GM18861 (cell line): ENCODE measurements around the gene THPO.

ENCODE experiments used
- ATAC-seq: cut with Tn5 transposase; IDR thresholded peaks from one replicate; pipeline ENCODE4 v1.9.1; 2021; ENCODE audit not compliant: unreplicated experiment

THPO gene

GRCh38 chr3:184335291-184335660 is 42.7 kb downstream of the THPO start:
- no peak for ATAC-seq

GRCh38 chr3:184334470-184335158 is 43.4 kb downstream of the THPO start:
- no peak for ATAC-seq

- ATAC-seq: no peak
Measured at GRCh38 chr3:184333700-184334099, 44.3 kb downstream of the THPO start.

GRCh38 chr3:184333190-184333589 is 44.8 kb downstream of the THPO start:
- no peak for ATAC-seq

- no peak for ATAC-seq
Measured at GRCh38 chr3:184332370-184333090, 45.5 kb downstream of the THPO start.

GRCh38 chr3:184328516-184328915 is 49.5 kb downstream of the THPO start:
- ATAC-seq: no peak

- no peak for ATAC-seq
Measured at GRCh38 chr3:184327171-184327570, 50.8 kb downstream of the THPO start.

- ATAC-seq: no peak
Measured at GRCh38 chr3:184325715-184326369, 52.2 kb downstream of the THPO start.

- ATAC-seq: no peak
Measured at GRCh38 chr3:184325269-184325668, 52.7 kb downstream of the THPO start.

GRCh38 chr3:184323696-184324095 is 54.3 kb downstream of the THPO start:
- no peak for ATAC-seq

- no peak for ATAC-seq
Measured at GRCh38 chr3:184322731-184323487, 55.1 kb downstream of the THPO start.
